HG02938 (cell line): Measurements from ENCODE around the gene CEP78.

Experiments used
- ATAC-seq: cut with Tn5 transposase; IDR thresholded peaks from one replicate; pipeline ENCODE4 v1.9.1; 2021; ENCODE audit warnings: mild to moderate bottlenecking, moderate library complexity; ENCODE audit not compliant: unreplicated experiment

The CEP78 gene

DNA sequence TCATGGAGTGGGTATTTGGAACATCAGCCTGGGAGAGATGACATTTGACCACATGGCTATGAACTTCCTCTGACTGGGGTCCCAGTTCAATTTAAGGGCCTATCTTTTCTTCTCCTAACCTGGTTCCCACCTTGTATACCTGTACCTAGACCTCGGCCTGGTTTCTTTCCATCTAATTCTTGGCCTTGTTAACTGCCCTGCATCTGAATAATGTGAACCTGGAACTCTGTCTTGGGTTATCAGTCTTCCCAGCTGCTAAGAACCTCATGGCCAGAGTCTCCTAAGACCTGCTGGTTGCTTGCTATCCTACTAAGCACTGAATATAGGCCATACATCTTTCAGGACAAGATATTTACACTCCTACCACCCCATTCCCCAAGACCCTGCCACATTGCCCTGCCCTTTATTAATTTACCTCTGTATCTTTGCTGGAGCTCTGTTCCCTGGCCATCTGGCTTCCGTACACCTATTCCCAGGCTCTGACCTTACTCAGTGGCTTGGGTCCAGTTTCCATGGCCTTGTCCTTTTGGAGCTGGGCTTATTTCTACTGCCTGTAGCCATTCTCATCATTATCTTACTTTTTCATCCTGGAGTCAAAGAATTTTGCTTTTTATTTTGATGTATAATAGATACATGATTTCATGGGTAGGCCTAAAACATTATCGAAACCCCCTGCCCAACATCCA, 67.6 kb downstream of the CEP78 start:
- no peak for ATAC-seq

GRCh38 chr9:78304357-78304756, 68.5 kb downstream of the CEP78 start:
- no peak for ATAC-seq

GRCh38 chr9:78306222-78307076, 70.6 kb downstream of the CEP78 start:
- ATAC-seq: no peak

GRCh38 chr9:78307360-78307759, 71.5 kb downstream of the CEP78 start:
- ATAC-seq: no peak

GRCh38 chr9:78309066-78309465, 73.2 kb downstream of the CEP78 start:
- no peak for ATAC-seq

GRCh38 chr9:78311075-78311474, 75.2 kb downstream of the CEP78 start:
- no peak for ATAC-seq

GRCh38 chr9:78311886-78312524, 76.1 kb downstream of the CEP78 start:
- ATAC-seq: no peak

GRCh38 chr9:78314550-78314949, 78.7 kb downstream of the CEP78 start:
- ATAC-seq: no peak

DNA sequence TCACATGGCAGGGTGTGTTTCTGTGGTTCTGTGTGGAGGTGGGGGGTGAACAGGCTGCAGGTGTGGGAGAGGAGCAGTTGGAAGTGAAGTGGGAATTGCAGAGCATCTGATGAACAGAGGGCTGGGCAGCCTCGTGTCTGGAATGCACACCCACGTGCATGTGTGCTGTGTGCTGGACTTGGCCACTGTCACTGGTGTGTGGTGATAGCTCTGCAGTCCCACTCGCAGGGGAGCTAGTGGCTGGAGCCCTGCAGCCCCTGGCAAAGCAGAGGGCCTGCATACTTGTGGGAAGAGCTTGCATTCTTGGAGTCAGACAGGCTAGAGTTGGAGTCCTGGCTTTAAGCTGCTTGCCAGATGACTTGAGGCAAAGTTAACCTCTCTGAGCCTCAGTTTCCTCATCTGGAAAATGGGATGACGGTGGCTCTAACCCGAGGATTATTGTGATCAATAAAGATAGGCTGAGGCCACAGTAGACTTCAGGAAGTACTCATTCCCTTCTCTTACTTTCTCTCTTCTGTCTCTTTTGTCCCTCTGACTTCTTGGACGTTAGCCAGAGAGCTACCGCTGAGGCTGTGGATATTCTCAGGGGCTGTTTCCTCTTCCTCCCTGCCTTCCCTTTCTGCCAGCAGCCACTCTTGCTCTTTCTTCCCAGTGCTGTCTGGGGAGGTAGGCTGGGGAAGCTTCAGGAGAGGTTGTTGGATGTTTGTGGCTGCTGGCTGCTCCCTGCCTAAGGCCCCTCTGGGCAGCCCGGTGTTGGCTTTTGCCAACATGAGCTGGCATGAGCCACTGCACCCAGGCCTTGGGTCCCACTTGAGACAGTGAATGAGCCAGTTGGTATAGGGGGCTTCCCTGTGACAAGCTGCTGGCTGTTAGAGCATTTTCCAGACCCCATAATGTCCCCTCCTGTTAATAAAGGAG, 79.3 kb downstream of the CEP78 start:
- ATAC-seq: no peak

GRCh38 chr9:78316166-78316892, 80.5 kb downstream of the CEP78 start:
- no peak for ATAC-seq

DNA sequence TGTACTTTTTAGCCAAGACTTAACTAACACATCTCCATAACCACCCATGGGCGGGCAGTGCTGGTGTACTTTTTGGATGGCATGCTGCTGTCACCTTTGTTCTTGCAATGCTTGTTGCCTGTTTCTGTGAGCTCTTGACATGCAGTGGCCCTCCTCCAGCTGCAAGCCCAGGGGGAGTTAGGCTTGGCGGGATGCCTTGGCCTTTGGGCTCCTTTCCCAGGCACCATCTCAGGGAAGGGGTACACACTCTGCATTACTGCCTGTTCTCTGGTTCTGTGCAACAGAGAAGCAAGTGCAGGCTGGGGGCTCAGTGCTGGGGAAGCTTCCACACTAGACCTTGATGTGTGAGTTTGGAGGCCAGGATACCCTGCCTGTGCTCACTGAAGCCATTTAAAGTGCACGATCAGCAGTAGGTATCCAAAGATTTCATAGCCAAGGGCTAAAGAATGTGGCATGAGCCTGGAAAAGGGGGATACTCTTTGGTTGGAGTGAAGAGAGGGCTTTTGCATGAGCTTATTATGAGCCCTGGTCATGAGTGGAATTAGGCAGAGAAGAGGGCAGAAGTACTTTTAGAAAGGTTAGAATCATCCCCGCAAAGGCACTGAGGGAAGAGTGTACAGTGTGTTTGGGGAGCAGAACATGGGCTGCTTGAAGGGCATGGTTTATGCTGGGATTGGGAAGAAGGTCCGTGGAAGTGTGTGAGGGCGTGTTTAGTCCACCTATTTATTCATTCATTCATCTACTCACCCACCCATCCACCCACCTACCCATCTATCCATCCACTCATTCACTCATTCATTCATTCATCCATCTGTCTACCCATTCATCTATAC, 83.5 kb downstream of the CEP78 start:
- no peak for ATAC-seq

- no peak for ATAC-seq
These were observed 84.3 kb downstream of the CEP78 start for GRCh38 chr9:78320030-78320693.

DNA sequence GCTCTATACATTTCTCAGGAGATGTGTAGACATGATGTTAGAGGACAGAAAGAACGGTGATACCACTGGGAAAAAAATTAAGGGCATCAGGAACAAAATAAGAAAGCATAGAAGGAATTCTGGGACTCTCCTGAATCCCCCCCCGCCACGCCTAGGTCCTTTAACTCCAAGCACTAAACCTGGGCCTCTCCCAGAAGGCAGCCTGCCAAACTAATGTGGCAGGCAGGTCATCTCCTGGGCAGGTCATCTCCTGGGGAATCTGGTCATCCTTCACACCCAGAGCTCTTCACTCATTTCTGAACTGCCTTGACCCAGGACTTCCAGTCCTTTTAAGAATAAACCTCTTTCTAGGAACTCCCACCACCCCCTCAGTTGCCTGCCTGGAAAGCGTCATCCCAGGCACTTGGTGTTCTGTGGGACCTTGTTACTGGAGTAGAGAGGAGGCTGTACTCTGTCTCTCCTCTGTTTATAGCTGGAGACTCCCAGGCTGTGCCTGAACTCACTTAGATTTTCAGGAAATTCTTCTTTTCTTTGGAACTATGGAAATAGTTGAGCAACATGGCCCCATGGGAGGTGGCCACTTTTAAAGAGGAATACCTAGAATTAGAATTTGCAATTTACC, 85.1 kb downstream of the CEP78 start:
- no peak for ATAC-seq

DNA sequence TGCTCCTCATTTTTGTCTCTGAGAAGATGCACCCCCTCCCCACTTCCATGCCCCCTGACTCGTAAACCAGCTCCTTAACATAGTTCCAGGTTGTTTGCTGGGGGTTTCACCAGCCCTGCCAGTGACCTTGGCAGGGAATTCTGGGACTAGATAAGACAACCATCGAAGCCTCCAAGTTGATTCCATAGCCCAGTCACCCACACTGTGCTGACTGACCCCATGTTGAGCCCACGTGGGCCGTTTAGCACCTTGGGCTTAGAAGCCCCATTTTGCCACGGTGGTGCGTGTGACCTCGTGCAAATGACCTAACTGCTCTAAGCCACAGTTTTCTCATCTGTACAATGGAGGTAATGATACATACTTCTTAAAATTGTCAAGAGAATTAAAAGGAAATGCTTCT, 85.6 kb downstream of the CEP78 start:
- ATAC-seq: no peak

DNA sequence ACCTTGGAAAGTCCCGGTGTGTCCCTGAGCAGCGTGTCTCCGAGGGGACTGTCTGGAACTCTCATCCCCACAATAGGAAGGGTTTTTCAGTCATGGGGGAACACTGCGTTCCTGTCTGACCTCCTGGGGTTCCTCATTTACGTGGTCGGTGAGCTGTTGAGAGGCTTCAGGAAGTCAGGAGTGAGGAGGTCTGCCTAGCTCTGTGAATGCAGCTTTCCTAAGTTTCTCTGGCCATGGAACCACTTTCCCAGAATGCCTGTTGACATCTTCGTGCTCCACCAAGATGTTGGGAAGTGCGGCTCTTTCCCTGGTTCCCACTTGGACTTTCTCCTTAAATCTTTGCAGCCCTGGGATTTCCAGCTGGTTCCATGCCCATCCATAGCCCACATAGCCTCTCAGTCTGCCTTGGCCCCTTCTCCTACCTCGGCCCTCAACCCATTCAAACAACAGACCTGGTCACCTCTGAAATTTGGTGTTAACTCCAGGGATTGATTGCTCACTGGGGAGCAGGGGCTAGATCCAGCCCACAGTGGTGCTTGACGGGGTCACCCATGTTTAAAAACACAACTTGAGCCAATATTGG, 88.3 kb downstream of the CEP78 start:
- ATAC-seq: no peak

DNA sequence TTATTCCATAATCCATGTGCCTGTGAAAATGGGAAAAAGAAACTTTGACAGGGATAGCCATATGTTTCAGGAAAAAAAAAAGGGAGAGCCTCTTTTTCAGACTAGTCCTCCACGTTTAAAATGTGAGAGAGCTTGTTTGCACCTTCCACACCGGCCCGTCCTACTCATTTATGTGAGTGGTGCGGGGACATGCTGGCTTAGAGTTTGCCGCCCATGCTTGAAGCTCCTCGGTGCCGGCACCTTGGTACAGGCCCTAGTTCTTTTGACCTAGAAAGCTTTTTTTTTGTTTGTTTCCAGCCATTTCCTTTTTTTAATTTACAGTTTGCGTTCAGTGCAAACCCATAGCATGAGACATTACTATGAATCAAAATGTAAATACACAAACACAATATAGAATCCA, 88.8 kb downstream of the CEP78 start:
- no peak for ATAC-seq

GRCh38 chr9:78325343-78325742, 89.5 kb downstream of the CEP78 start:
- ATAC-seq: no peak

DNA sequence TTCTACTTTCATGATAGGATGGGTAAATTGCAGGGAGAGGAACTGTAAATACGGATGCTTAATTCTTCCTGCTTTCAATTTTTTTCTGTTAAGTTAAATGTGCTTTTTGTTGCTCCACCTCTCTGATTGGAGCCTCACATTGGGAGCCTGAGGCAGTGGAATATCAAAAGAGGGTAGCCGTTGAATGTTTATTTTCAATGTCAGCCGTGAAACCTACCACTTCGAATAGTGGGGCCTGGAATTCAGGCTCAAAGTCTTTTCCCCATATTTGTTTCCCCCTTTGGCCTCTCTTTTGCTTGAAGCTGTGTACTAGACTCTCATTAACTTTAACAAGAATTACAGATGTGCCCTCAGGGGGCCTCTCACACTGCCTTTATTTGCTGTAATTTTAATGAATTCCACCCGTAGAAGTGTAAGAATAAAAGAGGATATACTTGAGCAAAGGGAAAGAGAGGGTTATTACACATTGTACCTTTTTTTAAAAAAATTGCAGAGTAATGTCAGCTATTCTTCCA, 90.0 kb downstream of the CEP78 start:
- ATAC-seq: no peak
